KMS-11 (cell line): ENCODE results near the gene RNF166.

Experiments
- H2AFZ ChIP-seq: fragments of 200-600 bp; sonication (generic); 2 replicates; pipeline ENCODE4 v1.6.1; 2016; ENCODE audit warnings: antibody characterized with exemption, mixed run types, low read depth
- H3K27ac ChIP-seq: fragments of 200-600 bp; sonication (generic); 2 replicates; pipeline ENCODE4 v1.6.1; 2016; ENCODE audit warnings: mild to moderate bottlenecking, mixed run types
- H3K27me3 ChIP-seq: fragments of 200-600 bp; sonication (generic); 2 replicates; pipeline ENCODE4 v1.6.1; 2017; ENCODE audit warnings: mild to moderate bottlenecking, low read depth, mixed run types, moderate library complexity; ENCODE audit not compliant: insufficient read depth
- H3K36me3 ChIP-seq: fragments of 200-600 bp; sonication (generic); 2 replicates; pipeline ENCODE4 v1.6.1; 2017; ENCODE audit warnings: mild to moderate bottlenecking, mixed run types; ENCODE audit not compliant: insufficient read depth
- H3K4me1 ChIP-seq: fragments of 200-600 bp; sonication (generic); 2 replicates; pipeline ENCODE4 v1.6.1; 2016; ENCODE audit warnings: mild to moderate bottlenecking, low read depth, mixed run types; ENCODE audit not compliant: poor library complexity, severe bottlenecking
- H3K4me2 ChIP-seq: fragments of 200-600 bp; sonication (generic); 2 replicates; pipeline ENCODE4 v1.7.0; 2016; ENCODE audit warnings: mild to moderate bottlenecking, mixed run types
- H3K4me3 ChIP-seq: fragments of 200-600 bp; sonication (generic); IDR thresholded peaks from 2 replicates; pipeline ENCODE4 v1.6.1; 2017; ENCODE audit warnings: low read depth, low read length, mixed read lengths; ENCODE audit not compliant: insufficient read depth
- H3K79me2 ChIP-seq: fragments of 200-600 bp; sonication (generic); 2 replicates; pipeline ENCODE4 v1.6.1; 2016; ENCODE audit warnings: low read depth, mixed run types; ENCODE audit not compliant: insufficient read depth
- H3K9ac ChIP-seq: fragments of 200-600 bp; sonication (generic); 2 replicates; pipeline ENCODE4 v1.6.1; 2016; ENCODE audit warnings: mild to moderate bottlenecking, mixed run types
- H4K20me1 ChIP-seq: fragments of 200-600 bp; sonication (generic); 2 replicates; pipeline ENCODE4 v1.6.1; 2016; ENCODE audit warnings: mild to moderate bottlenecking, mixed run types; ENCODE audit not compliant: insufficient read depth
- TF ChIP-seq, protein P1 (sequence below): fragments of 200-600 bp; sonication (generic); conservative IDR thresholded peaks from 2 replicates; pipeline ENCODE4 v1.6.1; 2017; ENCODE audit warnings: low read depth, mild to moderate bottlenecking, antibody characterized with exemption, low read length, moderate library complexity, mixed read lengths

The RNF166 gene

DNA sequence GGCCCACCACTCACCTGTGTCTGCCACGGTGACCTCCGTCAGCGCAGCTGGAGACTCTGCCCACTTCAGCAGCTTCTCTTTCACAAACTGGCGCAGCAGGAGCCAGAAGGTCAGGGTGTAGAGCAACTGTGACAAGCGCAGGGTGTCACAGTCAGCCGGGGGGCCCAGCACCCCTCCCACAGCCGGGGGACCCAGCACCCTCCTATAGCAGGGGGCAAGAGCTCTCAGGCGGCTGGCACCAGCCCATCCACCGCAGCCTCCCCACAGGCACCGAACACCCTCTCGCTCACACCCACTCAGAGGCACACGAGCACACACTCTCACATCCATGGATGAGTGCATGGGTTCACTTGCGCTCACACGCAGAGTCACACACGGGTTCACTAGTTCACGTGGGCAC, 28.9 kb upstream of the RNF166 start:
- H3K36me3 ChIP-seq = no peaks in the 10 kb centered on the region; the same call in 1 of the 2 replicates
- H3K79me2 ChIP-seq = peaks cover 4% of the 10 kb centered on the region; the same call in 1 of the 2 replicates
- no peaks in the 10 kb centered on the region for H3K27me3 ChIP-seq

DNA sequence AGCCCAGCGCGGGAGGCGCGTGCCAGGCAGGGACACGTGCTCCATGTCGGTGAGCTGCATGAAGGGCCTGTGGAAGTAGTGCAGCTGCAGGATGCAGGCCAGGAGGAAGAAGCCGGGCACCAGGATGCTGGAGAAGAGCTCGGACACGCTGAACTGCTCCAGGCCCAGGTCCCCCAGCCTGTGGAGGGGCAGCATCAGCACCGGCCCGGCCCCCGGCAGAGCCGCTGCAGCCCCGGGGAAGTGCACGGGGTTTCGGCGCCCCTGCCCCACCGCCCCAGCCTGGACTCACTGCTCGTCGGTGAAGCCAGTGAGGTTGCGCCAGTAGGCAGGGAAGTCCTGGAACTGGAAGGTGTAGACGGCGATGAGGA, 28.1 kb upstream of the RNF166 start:
- Histone ChIP-seq H3K79me2 (peaks cover 4% of the 10 kb centered on the region; the same call in 1 of the 2 replicates), H2AFZ (no peak overlapping the region), H3K4me3 (no peak overlapping the region), H3K4me2 (no peak overlapping the region), H3K27ac (no peak overlapping the region), H3K36me3 (no peaks in the 10 kb centered on the region; the same call in 1 of the 2 replicates), H4K20me1 (no peaks in the 10 kb centered on the region), H3K4me1 (no peaks in the 10 kb centered on the region), H3K9ac (no peak overlapping the region), H3K27me3 (no peaks in the 10 kb centered on the region)
- TF ChIP-seq, protein P1, sequence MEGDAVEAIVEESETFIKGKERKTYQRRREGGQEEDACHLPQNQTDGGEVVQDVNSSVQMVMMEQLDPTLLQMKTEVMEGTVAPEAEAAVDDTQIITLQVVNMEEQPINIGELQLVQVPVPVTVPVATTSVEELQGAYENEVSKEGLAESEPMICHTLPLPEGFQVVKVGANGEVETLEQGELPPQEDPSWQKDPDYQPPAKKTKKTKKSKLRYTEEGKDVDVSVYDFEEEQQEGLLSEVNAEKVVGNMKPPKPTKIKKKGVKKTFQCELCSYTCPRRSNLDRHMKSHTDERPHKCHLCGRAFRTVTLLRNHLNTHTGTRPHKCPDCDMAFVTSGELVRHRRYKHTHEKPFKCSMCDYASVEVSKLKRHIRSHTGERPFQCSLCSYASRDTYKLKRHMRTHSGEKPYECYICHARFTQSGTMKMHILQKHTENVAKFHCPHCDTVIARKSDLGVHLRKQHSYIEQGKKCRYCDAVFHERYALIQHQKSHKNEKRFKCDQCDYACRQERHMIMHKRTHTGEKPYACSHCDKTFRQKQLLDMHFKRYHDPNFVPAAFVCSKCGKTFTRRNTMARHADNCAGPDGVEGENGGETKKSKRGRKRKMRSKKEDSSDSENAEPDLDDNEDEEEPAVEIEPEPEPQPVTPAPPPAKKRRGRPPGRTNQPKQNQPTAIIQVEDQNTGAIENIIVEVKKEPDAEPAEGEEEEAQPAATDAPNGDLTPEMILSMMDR = no peak

More for the DNA sequence above, 28.9 kb upstream of the RNF166 start:
- no peak overlapping the region for H2AFZ ChIP-seq
- H3K4me3 ChIP-seq = no peak overlapping the region
- H3K9ac ChIP-seq = no peak overlapping the region
- H3K4me2 ChIP-seq = no peak overlapping the region
- H3K4me1 ChIP-seq = no peaks in the 10 kb centered on the region
- H3K27ac ChIP-seq = no peak overlapping the region
- no peaks in the 10 kb centered on the region for H4K20me1 ChIP-seq
- TF ChIP-seq, protein P1 = no peak

DNA sequence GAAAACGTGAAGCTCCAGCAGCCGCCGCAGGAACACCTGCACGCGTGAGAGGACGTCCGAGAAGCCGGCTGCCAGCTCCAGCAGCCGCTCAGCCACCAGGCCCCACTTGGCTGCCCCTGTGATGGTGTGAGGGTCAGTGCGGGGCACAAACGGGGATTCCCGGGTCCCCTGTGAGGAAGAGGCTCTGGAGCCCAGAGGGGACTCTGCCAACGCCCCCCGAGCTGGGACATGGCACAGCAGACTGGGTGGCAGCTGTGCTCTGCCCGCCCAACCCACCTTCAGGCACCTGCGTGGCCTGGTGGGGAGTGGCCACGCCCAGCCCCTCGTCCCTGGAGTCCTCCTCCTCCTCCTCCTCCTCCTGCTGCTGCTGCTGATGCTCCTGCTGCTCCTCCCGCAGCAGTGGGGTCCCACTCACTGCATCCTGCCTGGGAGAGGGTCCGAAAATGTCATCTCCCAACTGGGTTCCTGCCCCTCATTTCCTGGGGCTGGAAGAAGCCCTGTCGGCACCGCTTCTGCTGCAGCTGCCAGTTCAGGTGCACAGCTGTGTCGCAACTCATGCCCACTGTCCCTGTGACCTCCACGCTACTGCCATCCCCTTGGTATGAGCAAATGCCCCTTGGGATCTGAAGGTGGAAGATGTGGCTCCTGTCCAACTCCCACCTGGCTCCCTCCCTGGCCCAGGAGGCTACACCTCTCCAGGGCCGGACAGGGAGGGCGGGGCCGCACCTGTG, 27.6 kb upstream of the RNF166 start:
- Histone ChIP-seq H3K4me3 (no peak overlapping the region), H3K27ac (no peak overlapping the region), H3K36me3 (no peaks in the 10 kb centered on the region; the same call in 1 of the 2 replicates), H3K4me2 (no peak overlapping the region), H3K9ac (no peak overlapping the region), H3K4me1 (no peaks in the 10 kb centered on the region), H4K20me1 (no peaks in the 10 kb centered on the region), H3K79me2 (peaks cover 4% of the 10 kb centered on the region; the same call in 1 of the 2 replicates), H2AFZ (no peak overlapping the region), H3K27me3 (no peaks in the 10 kb centered on the region)
- TF ChIP-seq, protein P1 = no peak

DNA sequence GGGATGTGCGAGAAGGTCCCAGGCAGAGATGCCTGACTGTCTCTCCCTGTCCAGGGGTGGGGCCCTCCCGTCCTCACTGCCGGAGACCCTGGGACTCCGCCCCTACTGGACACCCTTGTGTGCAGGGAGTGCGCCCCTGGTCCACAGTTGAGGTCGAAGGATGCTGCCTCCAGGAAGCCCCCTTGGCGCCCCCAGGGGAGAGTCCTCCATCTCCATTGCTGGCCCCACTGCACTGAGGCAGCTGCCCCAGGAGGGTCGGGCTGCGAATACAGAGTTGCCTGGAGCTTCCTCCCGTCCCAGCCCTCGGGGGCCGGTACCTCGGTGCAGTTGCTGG, 26.7 kb upstream of the RNF166 start:
- Histone ChIP-seq H3K79me2 (0 out of 2 replicates have a peak, but pooled peaks cover 4% of the 10 kb centered on the region), H3K27me3 (no peaks in the 10 kb centered on the region), H2AFZ (no peak overlapping the region), H3K27ac (no peak overlapping the region), H3K36me3 (no peaks in the 10 kb centered on the region; the same call in 1 of the 2 replicates), H4K20me1 (no peaks in the 10 kb centered on the region), H3K4me1 (no peaks in the 10 kb centered on the region), H3K4me2 (no peak overlapping the region), H3K4me3 (no peak overlapping the region), H3K9ac (no peak overlapping the region)
- TF ChIP-seq, protein P1 = no peak
